ENCODE results near the gene KANSL1.

KANSL1 gene

DNA sequence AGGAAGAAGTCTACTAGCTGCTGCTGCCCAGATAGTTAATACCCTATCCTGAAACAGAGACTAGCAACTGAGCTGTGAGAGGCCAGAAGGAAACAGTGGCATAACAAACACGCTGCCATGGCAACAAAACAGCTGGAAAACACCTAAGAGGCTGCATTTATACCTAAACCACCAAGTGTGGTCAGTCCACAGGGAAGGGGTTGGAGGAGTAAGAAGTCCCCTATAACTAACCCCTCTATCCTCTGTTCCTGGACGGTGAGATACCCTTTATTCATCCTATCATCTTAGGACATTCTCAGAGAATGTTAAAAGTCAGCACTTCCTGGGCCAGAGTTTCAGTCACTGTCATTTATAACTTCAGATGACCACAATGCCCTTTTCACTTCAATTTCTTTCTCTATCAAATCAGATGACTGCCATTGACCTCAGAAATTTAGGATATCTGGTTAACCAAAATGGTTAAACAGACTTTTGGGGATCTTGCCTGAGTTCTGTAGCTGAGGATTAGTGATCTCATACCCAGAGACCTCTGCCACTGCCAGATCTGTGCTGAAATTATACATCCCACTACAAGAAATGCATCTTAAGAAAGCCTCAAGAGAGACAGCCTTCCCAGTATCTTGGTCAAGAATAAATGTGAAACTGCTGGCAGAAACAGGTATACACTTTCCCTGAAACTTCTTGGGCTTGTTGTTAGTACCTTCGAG, 158.0 kb downstream of the KANSL1 start:
- TF ChIP-seq, protein P1, sequence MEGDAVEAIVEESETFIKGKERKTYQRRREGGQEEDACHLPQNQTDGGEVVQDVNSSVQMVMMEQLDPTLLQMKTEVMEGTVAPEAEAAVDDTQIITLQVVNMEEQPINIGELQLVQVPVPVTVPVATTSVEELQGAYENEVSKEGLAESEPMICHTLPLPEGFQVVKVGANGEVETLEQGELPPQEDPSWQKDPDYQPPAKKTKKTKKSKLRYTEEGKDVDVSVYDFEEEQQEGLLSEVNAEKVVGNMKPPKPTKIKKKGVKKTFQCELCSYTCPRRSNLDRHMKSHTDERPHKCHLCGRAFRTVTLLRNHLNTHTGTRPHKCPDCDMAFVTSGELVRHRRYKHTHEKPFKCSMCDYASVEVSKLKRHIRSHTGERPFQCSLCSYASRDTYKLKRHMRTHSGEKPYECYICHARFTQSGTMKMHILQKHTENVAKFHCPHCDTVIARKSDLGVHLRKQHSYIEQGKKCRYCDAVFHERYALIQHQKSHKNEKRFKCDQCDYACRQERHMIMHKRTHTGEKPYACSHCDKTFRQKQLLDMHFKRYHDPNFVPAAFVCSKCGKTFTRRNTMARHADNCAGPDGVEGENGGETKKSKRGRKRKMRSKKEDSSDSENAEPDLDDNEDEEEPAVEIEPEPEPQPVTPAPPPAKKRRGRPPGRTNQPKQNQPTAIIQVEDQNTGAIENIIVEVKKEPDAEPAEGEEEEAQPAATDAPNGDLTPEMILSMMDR (IDR thresholded peaks at IDR 0.05; ENCODE audit: poor library complexity, severe bottlenecking): no peak
- no peak for ATAC-seq (ENCODE audit: low read depth)
- H3K27ac ChIP-seq (ENCODE audit: poor library complexity, severe bottlenecking): no peak overlapping the region

DNA sequence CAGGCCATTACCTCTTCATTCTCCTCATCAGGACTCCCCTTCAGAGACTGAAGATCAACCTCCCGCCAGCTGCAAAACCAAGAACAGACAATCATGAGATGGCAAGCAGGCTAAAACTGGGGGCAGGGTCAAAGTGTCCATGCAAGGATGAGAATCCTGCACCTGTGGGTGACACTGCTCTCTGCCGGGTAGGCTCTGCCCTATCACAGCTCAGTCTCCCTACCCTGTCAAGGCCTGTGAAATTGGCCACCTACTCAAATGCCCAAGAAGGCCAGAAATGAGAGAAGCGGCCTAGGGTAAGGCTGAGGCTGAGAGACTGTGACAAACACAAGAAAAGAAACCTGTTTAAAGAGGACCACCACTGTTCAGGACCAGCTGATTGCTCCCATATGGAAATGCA, 159.8 kb downstream of the KANSL1 start:
- TF ChIP-seq, protein P1 (IDR thresholded peaks at IDR 0.05; ENCODE audit: poor library complexity, severe bottlenecking): no peak
- ATAC-seq (ENCODE audit: low read depth) (no peak), DNase-seq (ENCODE audit: low spot score) (no peak)
- no peaks in the 10 kb centered on the region for H3K9me3 ChIP-seq (ENCODE audit: severe bottlenecking)
- no peak overlapping the region for H3K4me3 ChIP-seq (ENCODE audit: severe bottlenecking)
- H3K27ac ChIP-seq (ENCODE audit: poor library complexity, severe bottlenecking): no peak overlapping the region
- no peaks in the 10 kb centered on the region for H3K4me1 ChIP-seq (ENCODE audit: insufficient read depth, poor library complexity, severe bottlenecking)
- no peaks in the 10 kb centered on the region for H3K27me3 ChIP-seq (ENCODE audit: insufficient read depth, poor library complexity, severe bottlenecking)
- H3K36me3 ChIP-seq (ENCODE audit: low read depth): peaks cover 92% of the 10 kb centered on the region

More for the DNA sequence above, 158.0 kb downstream of the KANSL1 start:
- Histone ChIP-seq H3K4me1 (ENCODE audit: insufficient read depth, poor library complexity, severe bottlenecking) (no peaks in the 10 kb centered on the region), H3K9me3 (ENCODE audit: severe bottlenecking) (no peaks in the 10 kb centered on the region), H3K36me3 (ENCODE audit: low read depth) (peaks cover 99% of the 10 kb centered on the region), H3K4me3 (ENCODE audit: severe bottlenecking) (no peak overlapping the region), H3K27me3 (ENCODE audit: insufficient read depth, poor library complexity, severe bottlenecking) (no peaks in the 10 kb centered on the region)
- DNase-seq (ENCODE audit: low spot score): no peak

DNA sequence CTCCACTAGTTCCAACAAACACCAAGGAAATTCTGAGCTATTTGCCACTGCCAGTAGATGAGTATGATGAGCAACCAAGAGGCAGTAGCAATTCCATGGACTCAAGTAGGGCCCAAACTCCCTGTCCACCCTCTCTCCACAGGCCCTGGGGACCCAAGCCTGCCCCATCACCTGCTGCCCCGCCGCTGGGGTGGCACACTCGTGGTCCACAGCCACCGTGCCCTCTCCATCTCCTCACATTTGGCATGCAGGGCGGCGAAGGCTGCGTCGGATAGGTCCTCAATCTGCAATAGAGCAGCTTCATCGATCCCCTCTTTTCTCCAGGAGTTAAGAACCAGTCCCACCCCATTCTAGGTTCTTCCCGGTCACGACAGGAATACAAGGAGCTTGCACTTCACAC, 160.3 kb downstream of the KANSL1 start:
- Histone ChIP-seq H3K27me3 (ENCODE audit: insufficient read depth, poor library complexity, severe bottlenecking) (no peaks in the 10 kb centered on the region), H3K27ac (ENCODE audit: poor library complexity, severe bottlenecking) (no peak overlapping the region), H3K9me3 (ENCODE audit: severe bottlenecking) (no peaks in the 10 kb centered on the region), H3K4me3 (ENCODE audit: severe bottlenecking) (no peak overlapping the region), H3K36me3 (ENCODE audit: low read depth) (peaks cover 91% of the 10 kb centered on the region), H3K4me1 (ENCODE audit: insufficient read depth, poor library complexity, severe bottlenecking) (no peaks in the 10 kb centered on the region)
- ATAC-seq (ENCODE audit: low read depth) (no peak), DNase-seq (ENCODE audit: low spot score) (no peak)
- TF ChIP-seq, protein P1 (IDR thresholded peaks at IDR 0.05; ENCODE audit: poor library complexity, severe bottlenecking): no peak

DNA sequence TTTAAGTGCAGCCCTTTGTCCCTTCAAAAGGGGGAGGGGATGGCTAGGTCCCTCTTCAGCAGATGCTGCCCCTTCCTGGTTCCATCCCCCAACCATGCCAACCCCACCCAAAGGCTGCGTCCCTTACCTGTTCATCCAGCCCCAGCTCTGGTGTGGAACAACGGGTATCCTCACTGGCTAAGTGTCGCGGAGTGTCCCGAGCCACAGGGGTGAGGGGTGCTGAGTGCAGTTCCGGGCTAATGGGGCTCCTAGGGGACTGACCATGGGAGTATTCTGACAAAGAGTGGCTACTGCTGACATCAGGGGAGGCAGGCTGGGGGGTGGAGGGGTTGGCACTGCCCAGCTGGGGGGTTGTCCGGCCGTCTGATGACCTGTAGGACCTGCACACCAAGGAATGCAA, 161.3 kb downstream of the KANSL1 start:
- no peaks in the 10 kb centered on the region for H3K27me3 ChIP-seq (ENCODE audit: insufficient read depth, poor library complexity, severe bottlenecking)
- no peak overlapping the region for H3K27ac ChIP-seq (ENCODE audit: poor library complexity, severe bottlenecking)
- no peak for ATAC-seq (ENCODE audit: low read depth)
- H3K36me3 ChIP-seq (ENCODE audit: low read depth): peaks cover 85% of the 10 kb centered on the region
- no peak overlapping the region for H3K4me3 ChIP-seq (ENCODE audit: severe bottlenecking)
- TF ChIP-seq, protein P1 (IDR thresholded peaks at IDR 0.05; ENCODE audit: poor library complexity, severe bottlenecking): no peak
- no peak for DNase-seq (ENCODE audit: low spot score)
- no peaks in the 10 kb centered on the region for H3K4me1 ChIP-seq (ENCODE audit: insufficient read depth, poor library complexity, severe bottlenecking)
- H3K9me3 ChIP-seq (ENCODE audit: severe bottlenecking): no peaks in the 10 kb centered on the region

DNA sequence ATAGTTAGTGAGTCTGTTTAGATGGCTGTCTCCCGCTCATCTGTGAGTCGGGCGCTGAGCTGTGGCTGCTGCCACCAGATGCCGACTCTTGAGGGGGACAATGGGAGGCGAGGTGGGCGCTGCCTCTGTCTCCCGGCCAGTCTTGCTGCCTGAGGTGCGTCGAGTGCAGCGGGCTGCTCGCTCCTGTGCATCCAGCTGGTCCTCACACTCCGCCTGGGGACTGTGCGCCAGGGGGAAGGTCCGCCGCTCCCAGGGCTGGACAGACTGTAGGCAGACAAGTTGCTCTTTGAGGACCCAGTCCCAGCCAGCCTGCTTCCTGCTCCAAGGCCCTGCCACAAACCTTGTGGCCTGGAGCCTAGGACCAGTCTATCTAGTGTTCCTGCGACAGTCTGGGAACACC, 161.8 kb downstream of the KANSL1 start:
- Histone ChIP-seq H3K9me3 (ENCODE audit: severe bottlenecking) (no peaks in the 10 kb centered on the region), H3K4me3 (ENCODE audit: severe bottlenecking) (no peak overlapping the region), H3K36me3 (ENCODE audit: low read depth) (peaks cover 80% of the 10 kb centered on the region), H3K27me3 (ENCODE audit: insufficient read depth, poor library complexity, severe bottlenecking) (no peaks in the 10 kb centered on the region), H3K4me1 (ENCODE audit: insufficient read depth, poor library complexity, severe bottlenecking) (no peaks in the 10 kb centered on the region), H3K27ac (ENCODE audit: poor library complexity, severe bottlenecking) (no peak overlapping the region)
- TF ChIP-seq, protein P1 (IDR thresholded peaks at IDR 0.05; ENCODE audit: poor library complexity, severe bottlenecking): no peak
- DNase-seq (ENCODE audit: low spot score) (peak; percentile 53), ATAC-seq (ENCODE audit: low read depth) (no peak)

Data from RWPE2 (cell line).